Measurements from ENCODE around the gene ODAD4. TPM values are rescaled to one million over a fixed set of nuclear protein-coding genes. Genes with fewer than 3 reads are reported as not detected.
"Not testable (repeated sequence)": the region's sequence is repeated elsewhere in the genome, so short reads cannot be mapped to it uniquely, and the experiment has no call there.

ODAD4 gene
- total RNA-seq, 2 experiments from 2014 or later: 0.81 to 1.4 TPM

- peaks cover 21% of the 10 kb centered on the region for H3K4me1 Mint-ChIP-seq (ENCODE audit: low read depth)
Observed at GRCh38 chr17:41928693-41929251, 1.6 kb upstream of the ODAD4 start.

GRCh38 chr17:41930833-41931156, 378 bp downstream of the ODAD4 start:
- peak; percentile 48 for ATAC-seq
- intact Hi-C loops (cut with micrococcal nuclease): not testable (repeated sequence)
- POLR2A ChIA-PET: interaction anchor here (1.0 to 6.0 kb wide), 4 partner anchors 12 to 87 kb away, joined by 3 to 40 read pairs (median 6); partner anchors contain the start of genes ACLY and DNAJC7

More at GRCh38 chr17:41928693-41929251, 1.6 kb upstream of the ODAD4 start:
- peak overlapping the region; percentile 96 for H3K27ac Mint-ChIP-seq
- ATAC-seq (no peak), DNase-seq (peak; percentile 38)
- intact Hi-C loops (cut with micrococcal nuclease): no loop called here
- no peaks in the 10 kb centered on the region for H3K27me3 Mint-ChIP-seq
- CTCF ChIA-PET: interaction anchor here (0.6 to 3.2 kb wide), 5 partner anchors 10 to 137 kb away, joined by 3 to 13 read pairs (median 3); partner anchors contain the start of gene ACLY
- POLR2A ChIA-PET: interaction anchor here (6.0 kb wide), 1 partner anchor 10 kb away, joined by 40 read pairs; the partner anchor contains the start of gene ACLY
- no peaks in the 10 kb centered on the region for H3K9me3 Mint-ChIP-seq
- H3K36me3 Mint-ChIP-seq (ENCODE audit: low read depth): peaks cover 4% of the 10 kb centered on the region
- TF ChIP-seq CTCF (IDR thresholded peaks at IDR 0.05): no peak
- peak overlapping the region; percentile 93 for H3K4me3 Mint-ChIP-seq

GRCh38 chr17:41931715-41932114, 1.3 kb downstream of the ODAD4 start:
- ChIA-PET POLR2A (interaction anchor here (2.2 to 6.0 kb wide), 2 partner anchors 13 to 86 kb away, joined by 6 to 40 read pairs; partner anchors contain the start of genes ACLY and DNAJC7), CTCF (interaction anchor here (1.4 kb wide), 1 partner anchor 13 kb away, joined by 3 read pairs; the partner anchor contains the start of gene ACLY)
- intact Hi-C loops (cut with micrococcal nuclease); H3K36me3 Mint-ChIP-seq (ENCODE audit: low read depth); H3K27me3 Mint-ChIP-seq; ATAC-seq; DNase-seq; H3K9me3 Mint-ChIP-seq; H3K4me3 Mint-ChIP-seq; H3K27ac Mint-ChIP-seq: not testable (repeated sequence)
- peaks cover 21% of the 10 kb centered on the region for H3K4me1 Mint-ChIP-seq (ENCODE audit: low read depth)

More at GRCh38 chr17:41930833-41931156, 378 bp downstream of the ODAD4 start:
- CTCF ChIA-PET: interaction anchor here (0.6 to 3.2 kb wide), 10 partner anchors 13 to 252 kb away, joined by 3 to 13 read pairs (median 4); partner anchors contain the start of genes ACLY and NKIRAS2
- not testable (repeated sequence) for DNase-seq; H3K27me3 Mint-ChIP-seq; H3K9me3 Mint-ChIP-seq; H3K36me3 Mint-ChIP-seq (ENCODE audit: low read depth)
- Mint-ChIP-seq H3K4me3 (peak overlapping the region; percentile 93), H3K27ac (peak overlapping the region; percentile 96), H3K4me1 (ENCODE audit: low read depth) (peaks cover 21% of the 10 kb centered on the region)

GRCh38 chr17:41932816-41933389, 2.5 kb downstream of the ODAD4 start:
- Mint-ChIP-seq H3K9me3 (no peaks in the 10 kb centered on the region), H3K36me3 (ENCODE audit: low read depth) (peaks cover 4% of the 10 kb centered on the region), H3K4me3 (no peak overlapping the region), H3K4me1 (ENCODE audit: low read depth) (peaks cover 20% of the 10 kb centered on the region), H3K27ac (no peak overlapping the region), H3K27me3 (peaks cover 1% of the 10 kb centered on the region)
- ChIA-PET CTCF (interaction anchor here (1.4 kb wide), 1 partner anchor 14 kb away, joined by 3 read pairs; the partner anchor contains the start of gene ACLY), POLR2A (interaction anchor here (0.6 to 1.2 kb wide), 3 partner anchors 15 to 183 kb away, joined by 3 to 7 read pairs (median 3); partner anchors contain the start of gene ACLY)
- intact Hi-C loops (cut with micrococcal nuclease): no loop called here
- ATAC-seq: no peak
- TF ChIP-seq CTCF (IDR thresholded peaks at IDR 0.05): no peak
- no peak for DNase-seq

- TF ChIP-seq CTCF (IDR thresholded peaks at IDR 0.05): no peak
- no peaks in the 10 kb centered on the region for H3K9me3 Mint-ChIP-seq
- DNase-seq (no peak), ATAC-seq (no peak)
- no peaks in the 10 kb centered on the region for H3K36me3 Mint-ChIP-seq (ENCODE audit: low read depth)
- H3K4me1 Mint-ChIP-seq (ENCODE audit: low read depth): peaks cover 8% of the 10 kb centered on the region
- CTCF ChIA-PET: no interaction called here
- H3K27me3 Mint-ChIP-seq: peaks cover 1% of the 10 kb centered on the region
- no peak overlapping the region for H3K27ac Mint-ChIP-seq
- POLR2A ChIA-PET: interaction anchor here (1.2 to 1.4 kb wide), 2 partner anchors 17 to 32 kb away, joined by 4 to 6 read pairs; partner anchors contain the start of gene ACLY
- intact Hi-C loops (cut with micrococcal nuclease): no loop called here
- no peak overlapping the region for H3K4me3 Mint-ChIP-seq
Observed at GRCh38 chr17:41935641-41936040, 5.2 kb downstream of the ODAD4 start.
